ENCODE results near the gene EXOC4.
A peak's percentile ranks its signal among the peaks of the same experiment; 100 is the strongest.

Gene EXOC4

DNA sequence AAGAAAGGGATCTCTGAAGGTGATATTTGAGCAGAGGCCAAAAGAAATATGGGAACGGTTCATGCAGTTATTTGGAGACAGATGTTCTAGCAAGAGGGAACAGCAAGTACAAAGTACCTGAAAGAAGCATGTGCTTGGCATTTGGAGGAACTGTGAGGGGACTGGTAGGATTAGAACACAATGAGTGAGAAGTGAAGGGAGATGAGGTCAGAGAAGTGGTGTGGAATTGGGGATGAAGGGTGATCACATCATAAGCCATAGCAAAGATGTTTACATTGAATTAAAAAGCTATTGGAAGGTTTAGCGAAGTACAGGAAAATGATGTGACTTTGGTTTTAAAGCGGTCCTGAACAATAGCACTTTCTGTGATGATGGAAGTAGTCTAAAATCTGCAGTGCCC is 471.8 kb downstream of the EXOC4 start:
- no peak for DNase-seq

DNA sequence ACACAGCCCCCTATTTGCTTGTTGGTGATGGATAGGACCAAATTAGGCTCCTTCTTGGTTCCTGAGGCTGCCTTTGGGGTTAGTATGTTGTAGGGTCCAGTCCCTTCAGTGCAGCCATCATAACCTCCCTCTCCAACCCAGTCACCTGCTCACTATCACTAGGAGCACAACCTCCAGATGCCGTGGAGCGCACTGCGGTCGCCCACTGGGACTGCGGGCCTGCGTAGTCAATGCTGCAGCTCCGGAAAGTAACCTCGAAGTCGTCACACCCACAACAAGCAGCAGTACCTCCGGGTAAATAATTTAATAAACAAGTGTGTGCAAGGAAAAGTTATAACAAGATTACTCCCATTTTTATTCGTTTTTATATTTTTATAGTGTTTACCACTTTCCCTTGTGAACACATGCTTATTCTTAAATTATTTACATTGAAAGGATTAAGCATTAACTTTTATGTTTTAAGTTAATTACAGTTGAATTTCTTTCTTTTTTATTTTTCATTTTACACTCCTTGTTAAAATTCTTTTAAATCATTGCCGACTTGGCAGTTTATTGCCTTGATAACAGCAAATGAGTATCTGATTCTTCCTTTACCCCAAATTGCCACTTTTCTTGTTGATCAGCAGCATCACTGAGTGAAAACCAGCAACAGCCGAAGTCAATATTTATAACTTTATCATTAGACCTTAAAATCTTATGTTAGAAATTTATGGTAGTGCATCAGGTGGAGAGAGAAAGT is 474.8 kb downstream of the EXOC4 start:
- no peak for DNase-seq

DNA sequence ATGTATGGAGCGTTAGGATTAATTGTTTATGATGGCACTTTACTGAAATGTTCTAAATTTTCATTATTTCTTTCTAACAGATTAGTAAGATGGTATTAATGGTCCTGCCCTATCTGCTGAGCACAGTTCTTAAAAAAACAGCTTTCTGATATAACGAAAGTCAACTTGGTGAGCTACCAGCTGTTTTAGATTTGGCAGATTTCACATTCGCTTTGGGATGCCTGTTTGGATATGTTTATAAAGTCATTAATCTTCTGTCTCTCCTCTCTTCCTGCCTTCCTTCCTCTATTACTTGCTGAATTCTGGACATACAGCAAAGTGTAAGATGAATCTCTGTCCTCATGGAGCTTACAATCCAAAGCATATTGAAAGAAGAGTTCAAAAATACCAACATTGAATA is 477.5 kb downstream of the EXOC4 start:
- DNase-seq: no peak

DNA sequence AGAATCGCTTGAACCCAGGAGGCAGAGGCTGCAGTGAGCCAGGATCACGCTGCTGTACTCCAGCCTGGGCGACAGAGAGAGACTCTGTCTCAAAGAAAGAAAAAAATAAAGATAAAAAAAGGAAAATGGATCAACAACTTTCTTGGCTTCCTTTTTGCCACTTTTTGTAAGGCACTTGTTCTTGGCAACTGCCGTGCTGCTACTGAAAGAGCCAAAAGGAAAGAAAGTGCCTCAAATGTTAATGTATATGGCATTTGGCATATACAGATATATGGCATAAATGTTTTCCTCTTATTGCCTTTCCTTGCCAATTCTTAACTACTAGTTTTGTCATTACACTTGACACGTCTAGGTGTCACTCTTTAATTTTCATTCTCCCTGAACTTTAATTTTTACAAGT is 480.5 kb downstream of the EXOC4 start:
- no peak for DNase-seq

DNA sequence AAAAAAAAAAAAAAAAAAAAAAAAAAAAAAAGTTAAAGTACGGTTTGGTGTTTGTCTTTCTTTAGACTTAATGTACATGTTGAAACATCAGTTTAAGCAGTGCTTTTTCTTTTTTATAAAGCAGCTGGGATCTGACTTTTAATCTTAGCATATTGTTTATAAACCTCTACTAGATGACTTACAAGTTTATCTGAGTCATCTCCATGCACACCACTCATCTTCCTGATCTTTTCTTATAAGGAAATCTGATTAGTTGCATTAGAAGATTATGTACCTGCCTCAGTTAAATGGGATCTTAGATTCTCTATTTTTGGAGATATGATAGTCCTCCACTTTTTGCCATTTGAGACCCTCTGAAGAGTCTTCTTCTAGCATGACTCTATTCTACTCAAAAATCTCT is 482.3 kb downstream of the EXOC4 start:
- no peak for DNase-seq

DNA sequence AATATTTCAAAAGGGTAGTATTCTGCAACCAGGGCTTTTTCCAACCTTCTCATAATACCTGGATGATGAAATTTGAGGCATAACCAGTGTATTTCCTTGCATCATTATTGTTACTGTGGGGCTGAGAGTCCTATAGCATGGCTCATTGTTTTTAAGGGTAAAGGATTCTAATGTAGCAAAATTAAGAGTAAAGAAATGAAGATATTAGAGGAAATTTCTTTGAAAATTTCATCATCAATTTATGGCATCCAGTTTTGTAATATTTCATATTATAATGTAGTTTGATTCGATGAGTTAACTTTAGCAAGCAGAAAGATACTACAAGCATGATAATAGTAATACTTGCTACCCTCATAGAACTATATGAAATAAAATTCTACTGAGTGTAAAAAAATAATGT is 486.9 kb downstream of the EXOC4 start:
- DNase-seq: no peak

DNA sequence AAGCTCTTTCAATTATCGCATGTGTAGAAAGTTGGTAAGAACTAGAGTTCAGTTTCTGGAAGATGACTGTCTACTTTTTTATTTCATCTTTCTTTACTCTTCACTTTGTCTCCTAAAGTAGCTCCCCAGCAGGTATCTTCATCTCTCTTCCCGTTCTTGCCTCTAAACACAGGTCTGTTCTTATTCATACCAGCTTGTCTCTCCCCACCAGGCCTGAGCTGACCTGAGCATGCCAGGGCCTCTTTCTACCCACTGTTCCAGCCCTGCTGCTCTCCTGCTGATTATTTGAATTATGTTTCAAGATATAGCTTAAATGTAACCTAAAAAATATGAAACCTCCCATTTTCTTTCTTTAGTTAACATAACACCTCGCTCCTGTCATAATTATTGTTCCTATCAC is 488.2 kb downstream of the EXOC4 start:
- DNase-seq: no peak

DNA sequence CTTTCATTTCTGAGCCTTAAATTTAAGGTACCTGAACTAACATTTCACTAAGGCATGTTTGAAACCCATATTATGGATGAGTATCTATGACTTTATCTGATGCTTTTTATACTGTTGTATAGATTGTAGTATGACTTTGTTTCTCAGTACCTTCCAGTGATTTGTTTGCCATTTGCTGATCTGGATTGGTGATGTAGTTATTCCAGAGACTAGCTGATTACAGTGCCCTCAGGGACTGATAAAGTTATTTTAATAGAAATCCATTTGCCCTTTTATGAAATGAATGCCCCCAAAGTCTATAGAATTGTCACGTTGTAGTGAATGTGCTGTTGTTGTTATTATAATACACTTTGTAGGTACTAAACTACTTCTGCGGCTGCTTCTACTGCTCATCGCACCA is 488.8 kb downstream of the EXOC4 start:
- no peak for DNase-seq

DNA sequence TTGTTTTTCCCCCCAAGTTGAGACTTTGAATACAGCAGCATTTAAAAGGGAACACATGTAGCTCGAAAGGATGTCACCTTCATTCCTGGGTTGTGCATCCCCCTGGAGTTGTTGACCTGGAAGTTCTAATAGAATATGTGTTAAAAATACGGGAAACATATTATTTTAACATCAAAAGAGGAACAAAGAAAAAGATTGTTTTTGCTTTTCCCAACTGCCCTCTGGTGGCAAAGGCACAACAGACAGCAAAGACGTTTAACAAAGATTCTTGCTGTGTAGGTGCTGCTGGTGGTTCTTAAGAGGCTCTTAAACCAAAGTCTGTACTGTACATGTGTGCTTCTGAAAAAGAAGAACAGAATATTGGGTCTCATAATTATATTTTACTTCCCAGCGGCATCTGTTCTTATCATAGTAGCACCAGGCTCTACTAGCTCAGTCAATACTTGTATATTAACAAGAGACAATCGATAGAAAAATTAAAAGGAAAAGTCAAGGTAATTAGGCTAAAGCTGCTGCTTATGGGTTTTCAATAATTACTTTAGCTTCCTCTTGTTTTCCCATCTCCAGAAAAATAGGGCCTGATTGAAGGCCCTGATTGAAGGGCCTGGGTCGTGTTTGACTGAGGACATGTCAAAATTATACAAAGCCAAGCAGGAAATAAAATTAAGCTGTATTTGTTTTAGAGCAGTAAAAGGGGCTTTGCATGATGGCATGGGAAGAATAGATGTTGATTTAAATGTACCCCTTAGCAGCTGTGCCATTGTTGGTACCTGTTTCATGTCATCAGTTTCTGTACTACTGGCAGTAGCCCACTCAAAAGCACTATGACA is 490.0 kb downstream of the EXOC4 start:
- DNase-seq: no peak

DNA sequence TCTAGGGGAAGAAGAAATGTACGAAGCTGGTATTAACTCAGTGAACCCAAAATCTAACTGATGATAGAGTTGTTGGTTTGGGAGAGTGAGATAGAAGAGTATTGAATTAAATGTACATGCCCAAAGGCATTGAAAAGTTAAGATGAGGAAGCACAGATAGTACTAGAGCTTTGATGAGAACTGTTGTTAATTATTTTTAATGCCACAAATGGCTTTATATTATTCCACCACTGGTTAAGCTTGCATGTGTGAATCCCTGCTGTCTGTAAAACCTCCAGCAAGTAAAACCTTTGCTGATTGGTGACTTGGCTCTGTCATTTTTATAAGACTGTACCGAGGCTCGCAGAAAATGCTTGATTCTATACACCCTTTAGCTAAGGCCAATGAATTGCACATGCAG is 491.6 kb downstream of the EXOC4 start:
- no peak for DNase-seq

DNA sequence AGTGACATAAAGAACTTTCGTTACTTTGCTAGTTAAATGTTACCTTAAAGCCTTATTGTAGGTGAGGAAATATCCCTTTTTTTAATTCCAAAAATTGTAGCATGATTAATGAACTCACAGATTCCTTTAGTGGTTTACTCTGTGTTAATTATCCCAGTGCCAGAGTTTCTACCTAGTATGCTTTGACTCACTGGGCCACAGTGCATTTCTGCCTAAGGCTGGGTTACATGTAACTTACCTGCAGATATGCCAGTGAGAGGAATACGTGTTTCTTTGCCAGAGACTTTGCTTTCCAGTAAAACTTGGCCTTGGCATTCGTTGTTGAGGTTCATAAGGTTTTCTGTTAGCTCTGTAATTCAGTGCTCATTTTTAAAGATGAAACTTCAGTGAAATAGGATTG is 493.4 kb downstream of the EXOC4 start:
- no peak for DNase-seq

DNA sequence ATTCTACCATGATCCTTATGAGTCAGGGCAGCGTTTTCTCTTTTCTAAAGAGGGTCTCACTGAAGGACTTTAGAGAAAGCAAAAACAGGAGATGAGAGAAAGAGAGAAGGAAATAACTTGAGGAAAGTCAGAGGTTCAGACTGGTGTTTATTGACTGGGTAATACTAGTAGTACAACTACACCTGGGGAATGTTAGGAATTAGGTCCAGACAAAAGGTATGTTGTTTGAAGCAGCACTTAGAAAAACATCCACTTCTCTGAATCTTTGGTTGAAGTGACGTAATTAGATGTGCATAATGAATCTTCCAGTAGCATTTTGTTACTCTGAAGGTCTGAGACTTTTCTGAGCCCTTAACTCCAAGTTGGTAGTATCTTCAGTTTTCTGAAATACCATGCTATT is 494.0 kb downstream of the EXOC4 start:
- DNase-seq: no peak

DNA sequence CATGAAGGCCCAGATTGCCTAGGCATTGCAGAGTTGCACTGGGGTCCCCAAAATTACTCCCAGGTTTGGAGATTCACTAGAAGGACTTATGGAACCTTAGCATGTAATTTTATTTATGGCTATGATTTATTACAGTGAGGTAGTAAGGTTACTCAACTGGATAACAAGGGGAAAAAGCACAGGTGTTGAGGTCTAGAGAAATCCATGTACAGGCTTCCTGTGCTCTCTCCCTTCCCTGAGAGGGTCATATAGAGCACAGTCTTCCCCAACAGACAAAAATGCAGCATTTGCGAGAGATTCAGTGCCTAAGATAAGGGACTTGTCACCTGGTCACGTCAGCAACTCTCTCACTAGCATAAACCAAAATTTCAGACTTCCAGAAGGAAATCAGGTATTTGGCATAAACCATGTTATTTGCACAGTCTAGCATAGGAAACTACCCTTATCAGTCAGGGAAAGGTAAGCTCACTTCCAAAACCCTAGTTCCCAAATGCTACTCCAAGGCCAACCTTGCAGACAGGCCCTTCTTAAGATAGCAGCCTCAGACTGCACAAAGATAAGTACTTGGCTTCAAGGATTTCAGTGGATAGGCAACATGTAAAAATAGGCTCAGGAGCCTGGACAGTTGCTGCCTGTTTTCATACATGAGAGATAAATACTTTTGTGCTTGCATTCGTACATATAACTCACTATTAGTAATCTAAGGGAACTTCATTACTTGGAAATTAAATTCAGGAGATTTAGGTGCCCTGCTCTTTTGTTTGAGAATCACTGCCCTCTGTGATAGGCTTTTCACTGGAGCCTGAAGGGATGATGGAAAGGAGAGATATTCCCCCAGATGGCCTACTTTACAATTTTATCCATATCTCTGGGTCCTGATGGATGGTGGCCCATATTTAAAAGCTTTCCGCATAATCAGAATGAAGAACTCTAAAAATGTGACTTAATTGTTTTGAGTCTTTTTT is 495.8 kb downstream of the EXOC4 start:
- DNase-seq: no peak

DNA sequence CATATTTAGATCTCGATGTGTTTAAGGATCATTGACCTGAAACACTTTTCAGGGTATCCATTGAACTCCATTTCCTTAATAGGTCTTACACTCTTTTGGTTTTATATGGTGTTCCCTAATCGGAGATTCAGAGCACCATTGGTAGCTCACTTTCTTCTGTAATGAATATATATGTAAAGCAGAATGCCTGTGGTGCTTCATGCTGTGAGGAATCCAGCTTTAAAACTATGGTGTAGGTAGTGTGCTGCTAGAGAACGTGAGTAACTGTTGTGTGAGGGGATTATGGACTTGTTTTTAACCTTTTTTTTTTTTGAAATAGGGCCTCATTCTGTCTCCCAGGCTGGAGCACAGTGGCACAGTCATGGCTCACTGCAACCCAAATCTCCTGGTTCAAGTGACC is 497.4 kb downstream of the EXOC4 start:
- no peak for DNase-seq

DNA sequence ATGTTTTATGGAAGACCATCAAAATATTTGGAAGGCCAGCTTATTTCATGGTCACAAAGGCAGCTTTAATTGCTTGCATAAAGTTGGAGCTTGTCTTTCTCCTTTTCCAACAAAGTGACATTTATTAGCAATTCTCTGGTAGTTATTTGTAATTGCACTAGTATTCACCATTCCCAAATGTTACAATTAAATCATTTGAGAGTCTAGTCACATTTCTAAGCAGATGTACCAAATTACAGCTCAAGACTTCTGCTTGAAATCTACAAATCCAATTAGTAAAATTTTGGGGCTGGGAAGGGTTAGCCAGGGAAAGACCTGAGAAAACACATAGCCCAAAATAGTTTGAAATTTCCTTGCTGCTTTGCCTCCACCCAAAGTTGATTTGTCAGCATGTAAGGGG is 498.2 kb downstream of the EXOC4 start:
- no peak for DNase-seq

DNA sequence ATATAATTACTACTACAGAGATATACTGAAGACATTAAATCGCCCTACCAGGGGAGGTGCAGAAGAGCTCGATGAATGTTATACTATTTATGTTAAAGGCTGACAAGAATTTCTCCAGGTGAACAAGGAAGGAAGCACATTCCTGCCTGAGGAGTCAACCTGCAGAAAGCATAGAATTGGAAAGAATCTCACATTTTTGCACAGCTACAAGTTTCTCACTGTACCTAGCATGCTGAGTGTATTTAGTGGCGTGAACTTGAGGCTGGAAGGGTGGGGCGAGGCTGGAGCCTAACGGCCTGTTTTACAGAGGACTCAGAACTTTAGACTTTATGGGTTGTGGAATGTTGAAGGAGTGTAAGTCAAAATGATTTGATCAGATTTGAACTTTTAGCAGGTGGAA is 500.6 kb downstream of the EXOC4 start:
- no peak for DNase-seq

DNA sequence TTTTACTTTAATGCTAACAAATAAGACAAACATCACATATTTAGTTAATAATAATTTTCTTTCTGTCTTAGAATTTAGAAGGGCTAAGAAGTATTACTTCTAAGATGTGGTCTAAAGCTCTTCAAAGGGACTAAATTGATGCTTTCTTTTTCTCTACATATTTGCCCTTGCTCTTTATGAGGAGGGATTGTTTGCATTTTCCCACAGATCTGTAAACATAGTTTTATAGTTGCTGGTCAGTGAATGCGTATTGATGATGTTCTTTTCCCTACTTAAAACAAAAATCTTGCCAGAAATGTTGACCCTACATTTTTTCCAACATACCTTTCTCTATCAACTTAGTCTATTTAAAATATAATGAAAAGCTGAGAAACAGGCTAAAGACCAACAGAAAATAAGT is 501.8 kb downstream of the EXOC4 start:
- no peak for DNase-seq

DNA sequence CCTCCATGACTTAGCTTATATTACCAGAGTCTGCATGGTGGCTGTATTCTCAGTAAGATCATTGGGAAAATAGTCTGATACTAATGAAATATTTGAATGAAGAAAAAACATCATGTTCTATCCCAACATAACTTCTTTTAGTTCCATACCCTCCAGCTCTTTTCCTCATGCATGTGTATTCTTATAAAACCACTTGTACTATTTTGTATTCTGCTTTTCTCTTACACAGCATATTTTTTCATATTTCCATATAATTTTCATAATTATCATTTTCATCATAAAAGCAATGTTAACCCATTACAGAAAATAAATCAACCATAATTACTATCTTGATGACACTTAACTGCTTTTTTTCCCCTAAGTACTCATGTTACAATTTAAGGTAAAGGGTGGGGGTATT is 503.0 kb downstream of the EXOC4 start:
- DNase-seq: no peak

DNA sequence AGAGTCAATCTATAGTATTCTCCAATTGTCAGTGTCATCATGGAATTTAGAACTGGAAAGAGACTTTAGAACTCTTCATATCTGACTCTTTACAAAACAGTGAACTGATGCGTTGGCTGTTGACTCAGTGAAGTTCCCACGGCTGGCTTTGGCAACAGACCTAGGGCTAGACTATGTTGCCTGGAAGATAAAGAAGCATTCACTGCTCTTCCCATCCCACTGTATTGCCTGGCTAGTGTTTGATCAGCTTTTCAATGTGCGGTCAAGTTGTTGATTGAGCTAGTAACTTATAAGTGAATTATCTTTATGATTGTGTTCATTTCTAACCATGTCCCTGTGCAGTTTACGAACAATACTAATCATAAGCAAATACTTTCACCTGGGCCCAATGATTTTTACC is 508.6 kb downstream of the EXOC4 start:
- DNase-seq: no peak

DNA sequence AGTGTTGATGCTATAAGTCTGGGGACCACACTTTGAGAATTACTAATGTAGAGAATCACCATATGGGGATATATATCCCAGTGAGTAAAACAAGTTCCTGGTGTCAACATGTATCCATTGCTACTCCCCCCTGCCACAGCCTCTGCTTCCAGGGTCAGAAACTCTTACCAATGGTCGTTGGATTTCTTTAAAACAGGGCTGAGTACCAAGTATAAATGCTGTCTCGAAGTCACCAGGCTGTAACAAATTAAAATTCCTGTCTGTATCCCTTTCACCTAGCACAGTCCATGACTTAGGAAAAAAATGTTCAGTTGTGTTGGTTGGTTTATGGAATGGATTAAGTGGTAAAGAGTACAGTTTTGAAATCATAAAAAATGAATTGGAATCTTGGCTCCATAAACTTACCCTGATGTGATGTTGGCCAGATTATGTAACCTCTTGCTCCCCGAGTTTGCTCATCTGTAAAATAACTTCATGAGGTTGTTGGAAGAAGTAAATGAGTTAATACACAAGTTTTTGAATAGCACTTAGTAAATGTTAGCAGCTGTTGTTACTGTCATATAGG is 510.3 kb downstream of the EXOC4 start:
- DNase-seq: no peak

DNA sequence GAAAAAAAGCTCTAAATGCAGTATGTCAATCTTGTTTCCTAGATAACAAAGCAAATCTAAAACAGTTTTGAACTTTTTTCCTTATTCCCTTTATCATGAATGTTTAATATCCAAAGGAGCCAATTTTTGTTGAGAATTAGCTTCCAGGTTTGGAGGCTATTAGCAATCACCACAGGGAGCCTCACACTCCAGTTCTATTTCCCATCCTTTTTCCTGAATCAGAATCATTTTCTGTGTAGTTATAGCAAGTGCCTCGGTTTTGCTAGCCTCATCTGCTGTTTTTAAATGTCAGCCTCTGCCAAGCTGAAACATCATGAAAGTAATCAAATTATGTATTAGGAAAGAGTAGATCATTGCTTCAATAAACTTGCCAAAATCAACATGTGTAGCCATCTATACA is 516.8 kb downstream of the EXOC4 start:
- DNase-seq: no peak

DNA sequence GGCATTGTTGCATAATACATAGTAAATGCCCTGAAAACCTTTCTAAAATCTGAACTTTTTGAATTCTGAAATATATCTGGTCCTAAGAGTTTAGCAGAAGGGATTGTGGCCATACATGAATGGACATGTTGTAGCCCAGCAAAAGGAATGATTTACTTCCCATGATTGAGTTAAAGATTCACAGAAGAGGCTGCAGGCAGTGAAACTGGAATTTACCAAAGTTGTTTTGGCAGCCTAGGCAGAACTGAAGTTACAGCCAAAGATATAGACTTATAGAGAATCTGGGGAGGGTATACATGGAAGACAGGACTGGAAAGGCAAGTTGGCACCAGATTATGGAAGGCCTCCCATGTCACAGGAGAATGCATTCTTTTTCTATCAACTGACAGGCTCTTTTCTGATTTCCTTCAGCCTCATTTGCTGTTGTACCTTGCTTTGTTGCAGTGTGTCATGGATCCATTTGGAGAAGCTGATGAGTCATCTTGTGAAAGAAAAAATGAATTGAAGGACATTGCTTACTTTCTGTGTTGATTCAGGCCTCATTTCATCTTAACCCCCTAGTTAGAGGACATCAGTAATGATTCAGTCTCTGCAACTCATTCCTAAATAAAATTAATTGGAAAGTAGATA is 518.1 kb downstream of the EXOC4 start:
- DNase-seq: peak; percentile 0

All from amniotic stem cell (primary cell).